ENCODE data around the gene LAYN. TPM values are rescaled to one million over a fixed set of nuclear protein-coding genes. Genes with fewer than 3 reads are reported as not detected.

LAYN gene
- total and polyA plus RNA-seq, 3 donors from 2014 or later = 7.0 to 9.5 (median 8.7) TPM

DNA sequence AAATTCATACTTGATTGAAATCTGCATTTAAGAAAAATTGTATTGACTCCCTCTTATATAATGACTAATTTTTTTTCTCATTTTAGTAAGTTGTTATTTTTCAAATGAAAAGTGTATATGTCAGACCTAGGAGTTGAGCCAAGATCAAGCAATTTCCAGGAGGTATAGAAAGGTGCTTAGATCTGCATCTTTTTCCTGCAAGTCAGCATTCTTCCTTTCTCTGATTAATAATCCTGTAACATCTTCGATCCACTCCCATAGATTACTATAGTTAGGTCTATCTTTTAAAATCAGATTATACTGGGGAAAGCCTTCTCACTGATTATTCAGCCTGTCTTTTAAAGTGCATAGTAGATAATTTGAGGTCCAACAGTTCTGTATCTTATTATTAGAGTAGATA is 13.2 kb upstream of the LAYN start:
- TF ChIP-seq POLR2A (IDR thresholded peaks at IDR 0.05) = no peak
- TF ChIP-seq CTCF (IDR thresholded peaks at IDR 0.05) = no peak
- Histone ChIP-seq H3K36me3 (ENCODE audit: low read depth, missing control alignments) (no peaks in the 10 kb centered on the region), H3K4me3 (no peak overlapping the region), H3K9me3 (no peaks in the 10 kb centered on the region), H3K4me1 (no peaks in the 10 kb centered on the region), H3K27ac (no peak overlapping the region), H3K27me3 (no peaks in the 10 kb centered on the region)
- DNase-seq = no peak
- WGBS, 2 donors = 82 to 96% methylated on average over 1 of the region's 1 CpG
- intact Hi-C loops (cut with DNase I; ENCODE audit: low total_unique reads) = no loop called here

- no peaks in the 10 kb centered on the region for H3K4me1 ChIP-seq
- TF ChIP-seq POLR2A (IDR thresholded peaks at IDR 0.05) (no peak), CTCF (IDR thresholded peaks at IDR 0.05) (no peak)
- H3K36me3 ChIP-seq (ENCODE audit: low read depth, missing control alignments) = no peaks in the 10 kb centered on the region
- no peak for DNase-seq
- WGBS, 2 donors = 41 to 47% methylated on average over 1 of the region's 1 CpG
- H3K4me3 ChIP-seq = no peak overlapping the region
- no peak overlapping the region for H3K27ac ChIP-seq
- no peaks in the 10 kb centered on the region for H3K9me3 ChIP-seq
- intact Hi-C loops (cut with DNase I; ENCODE audit: low total_unique reads) = no loop called here
- H3K27me3 ChIP-seq = no peaks in the 10 kb centered on the region
These were observed 12.0 kb upstream of the LAYN start for GRCh38 chr11:111528557-111528956.

GRCh38 chr11:111530091-111530490 is 10.4 kb upstream of the LAYN start:
- no peak for DNase-seq
- Histone ChIP-seq H3K27me3 (no peaks in the 10 kb centered on the region), H3K36me3 (ENCODE audit: low read depth, missing control alignments) (no peaks in the 10 kb centered on the region), H3K4me3 (no peak overlapping the region), H3K4me1 (no peaks in the 10 kb centered on the region), H3K9me3 (no peaks in the 10 kb centered on the region), H3K27ac (no peak overlapping the region)
- TF ChIP-seq POLR2A (IDR thresholded peaks at IDR 0.05) (no peak), CTCF (IDR thresholded peaks at IDR 0.05) (no peak)
- WGBS, 2 donors = 75 to 85% methylated on average over 3 of the region's 3 CpGs
- intact Hi-C loops (cut with DNase I; ENCODE audit: low total_unique reads) = no loop called here

- no peak for DNase-seq
- intact Hi-C loops (cut with DNase I; ENCODE audit: low total_unique reads) = no loop called here
These were observed 9.4 kb upstream of the LAYN start for GRCh38 chr11:111531136-111531535.

More at GRCh38 chr11:111531136-111531535, 9.4 kb upstream of the LAYN start:
- no peaks in the 10 kb centered on the region for H3K4me1 ChIP-seq
- no peaks in the 10 kb centered on the region for H3K36me3 ChIP-seq (ENCODE audit: low read depth, missing control alignments)
- H3K27ac ChIP-seq = no peak overlapping the region
- TF ChIP-seq POLR2A (IDR thresholded peaks at IDR 0.05) (no peak), CTCF (IDR thresholded peaks at IDR 0.05) (no peak)
- H3K4me3 ChIP-seq = no peak overlapping the region
- H3K9me3 ChIP-seq = no peaks in the 10 kb centered on the region
- H3K27me3 ChIP-seq = no peaks in the 10 kb centered on the region
